ENCODE measurements around the gene GPC5. TPM values are rescaled to one million over a fixed set of nuclear protein-coding genes. Genes with fewer than 3 reads are reported as not detected.

The GPC5 gene
- total and polyA plus RNA-seq, 10 donors: 0.04 to 0.83 (median 0.26) TPM; not detected in 3

DNA sequence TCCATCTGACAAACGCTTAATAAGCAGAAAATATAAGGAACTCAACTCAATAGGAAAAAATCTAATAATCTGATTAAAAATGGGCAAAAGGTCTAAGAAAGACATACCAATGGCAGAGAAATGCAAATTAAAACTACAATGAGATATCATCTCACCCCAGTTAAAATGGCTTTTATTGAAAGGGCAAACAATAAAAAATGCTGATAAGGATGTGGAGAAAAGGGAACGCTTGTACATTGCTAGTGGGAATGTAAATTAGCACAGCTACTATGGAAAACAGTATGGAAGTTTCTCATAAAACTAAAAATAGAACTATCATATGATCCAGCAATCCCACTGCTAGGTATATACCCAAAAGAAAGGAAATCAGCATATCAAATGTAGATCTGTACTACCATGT is 1319.4 kb downstream of the GPC5 start:
- no peak for DNase-seq
- TF ChIP-seq POLR2A (IDR thresholded peaks at IDR 0.05) (no peak), POLR2AphosphoS5 (IDR thresholded peaks at IDR 0.05) (no peak)
- TF ChIP-seq, protein P1, sequence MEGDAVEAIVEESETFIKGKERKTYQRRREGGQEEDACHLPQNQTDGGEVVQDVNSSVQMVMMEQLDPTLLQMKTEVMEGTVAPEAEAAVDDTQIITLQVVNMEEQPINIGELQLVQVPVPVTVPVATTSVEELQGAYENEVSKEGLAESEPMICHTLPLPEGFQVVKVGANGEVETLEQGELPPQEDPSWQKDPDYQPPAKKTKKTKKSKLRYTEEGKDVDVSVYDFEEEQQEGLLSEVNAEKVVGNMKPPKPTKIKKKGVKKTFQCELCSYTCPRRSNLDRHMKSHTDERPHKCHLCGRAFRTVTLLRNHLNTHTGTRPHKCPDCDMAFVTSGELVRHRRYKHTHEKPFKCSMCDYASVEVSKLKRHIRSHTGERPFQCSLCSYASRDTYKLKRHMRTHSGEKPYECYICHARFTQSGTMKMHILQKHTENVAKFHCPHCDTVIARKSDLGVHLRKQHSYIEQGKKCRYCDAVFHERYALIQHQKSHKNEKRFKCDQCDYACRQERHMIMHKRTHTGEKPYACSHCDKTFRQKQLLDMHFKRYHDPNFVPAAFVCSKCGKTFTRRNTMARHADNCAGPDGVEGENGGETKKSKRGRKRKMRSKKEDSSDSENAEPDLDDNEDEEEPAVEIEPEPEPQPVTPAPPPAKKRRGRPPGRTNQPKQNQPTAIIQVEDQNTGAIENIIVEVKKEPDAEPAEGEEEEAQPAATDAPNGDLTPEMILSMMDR (IDR thresholded peaks at IDR 0.05 in 8 of 11, conservative IDR thresholded peaks at IDR 0.05 in 3 of 11): no peak
- intact Hi-C loops (cut with DNase I; ENCODE audit: low total_unique reads): no loop called here
- WGBS, 5 donors: 90 to 94% (median 93%) methylated on average over 2 of the region's 2 CpGs
- H3K36me3 ChIP-seq: no peaks in the 10 kb centered on the region
- H3K4me1 ChIP-seq: no peaks in the 10 kb centered on the region
- H3K4me3 ChIP-seq: no peak overlapping the region
- peaks cover 0 to 2% (median 0%) of the 10 kb centered on the region in 8 donors for H3K9me3 ChIP-seq
- no peak overlapping the region for H3K27ac ChIP-seq
- H3K27me3 ChIP-seq (replicated peaks in 1 of 7): no peaks in the 10 kb centered on the region

DNA sequence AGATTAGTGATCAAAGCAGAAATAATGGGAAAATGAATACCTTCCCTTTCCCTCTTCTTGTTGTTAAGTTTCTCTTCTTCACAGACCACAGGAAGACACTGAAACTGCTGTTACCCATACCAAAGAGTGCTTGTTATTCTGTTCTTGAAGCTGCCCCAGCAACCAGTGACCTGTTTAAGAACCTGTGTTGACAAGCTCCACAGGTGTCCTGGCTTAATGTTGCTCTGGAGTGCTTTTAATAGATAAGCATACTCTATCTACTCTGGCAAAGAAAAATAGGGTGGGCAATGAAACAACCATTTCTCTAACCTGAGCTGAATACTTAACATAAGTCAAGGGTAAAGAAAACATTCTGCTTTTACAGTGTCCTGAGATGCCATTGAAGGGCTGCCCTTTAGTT is 1321.4 kb downstream of the GPC5 start:
- no peak for DNase-seq
- Histone ChIP-seq H3K36me3 (no peaks in the 10 kb centered on the region), H3K27me3 (replicated peaks in 1 of 7) (no peaks in the 10 kb centered on the region), H3K4me3 (no peak overlapping the region), H3K4me1 (no peaks in the 10 kb centered on the region), H3K9me3 (peaks cover 0 to 4% (median 0%) of the 10 kb centered on the region in 8 donors), H3K27ac (no peak overlapping the region)
- intact Hi-C loops (cut with DNase I; ENCODE audit: low total_unique reads): no loop called here
- TF ChIP-seq POLR2AphosphoS5 (IDR thresholded peaks at IDR 0.05) (no peak), POLR2A (IDR thresholded peaks at IDR 0.05) (no peak)
- TF ChIP-seq, protein P1 (IDR thresholded peaks at IDR 0.05 in 8 of 11, conservative IDR thresholded peaks at IDR 0.05 in 3 of 11): no peak

DNA sequence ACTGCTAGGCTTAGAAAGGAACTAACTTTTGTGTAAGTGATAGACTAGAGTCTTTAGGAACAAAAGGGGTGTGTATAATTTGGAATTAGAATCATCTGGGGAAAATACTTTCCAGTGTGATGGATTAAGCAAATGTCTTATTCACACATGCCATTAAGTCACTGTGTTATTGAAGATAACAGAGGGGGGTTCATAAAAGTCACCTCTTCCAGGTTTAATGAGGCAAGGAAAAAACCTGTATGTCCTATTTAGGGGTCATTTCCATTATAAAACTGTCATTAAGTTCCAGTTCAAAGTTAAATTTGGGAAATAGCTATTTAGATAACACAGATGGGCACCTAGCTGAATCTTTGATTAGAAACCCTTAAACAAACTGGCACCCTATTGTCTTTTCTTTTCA is 1323.2 kb downstream of the GPC5 start:
- intact Hi-C loops (cut with DNase I; ENCODE audit: low total_unique reads): no loop called here
- Histone ChIP-seq H3K9me3 (peaks cover 0 to 6% (median 2%) of the 10 kb centered on the region in 8 donors), H3K27me3 (replicated peaks in 1 of 7) (no peaks in the 10 kb centered on the region), H3K4me1 (no peaks in the 10 kb centered on the region), H3K27ac (no peak overlapping the region), H3K4me3 (no peak overlapping the region), H3K36me3 (no peaks in the 10 kb centered on the region)
- TF ChIP-seq POLR2AphosphoS5 (IDR thresholded peaks at IDR 0.05) (no peak), POLR2A (IDR thresholded peaks at IDR 0.05) (no peak)
- TF ChIP-seq, protein P1 (IDR thresholded peaks at IDR 0.05 in 8 of 11, conservative IDR thresholded peaks at IDR 0.05 in 3 of 11): no peak
- DNase-seq: no peak

DNA sequence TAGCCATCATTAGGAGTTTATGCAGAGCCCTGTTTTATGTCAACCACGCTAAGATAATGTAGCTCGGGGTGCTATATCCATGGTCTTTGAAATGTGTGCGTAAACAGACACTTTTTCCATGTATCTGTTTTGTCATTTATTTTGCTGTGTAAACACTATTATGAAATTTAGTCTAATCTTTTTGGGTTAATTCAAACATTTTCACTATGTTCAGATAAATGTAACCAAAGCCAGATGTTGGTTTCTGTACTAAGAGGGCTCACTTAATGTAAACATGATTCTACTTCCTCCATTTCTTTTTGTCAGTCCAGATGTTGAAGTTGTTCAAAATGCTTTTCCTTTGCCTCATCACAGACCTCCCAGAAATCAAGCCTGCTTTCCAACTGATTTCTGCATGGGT is 1328.7 kb downstream of the GPC5 start:
- intact Hi-C loops (cut with DNase I; ENCODE audit: low total_unique reads): no loop called here
- no peak for DNase-seq
- H3K36me3 ChIP-seq: no peaks in the 10 kb centered on the region
- WGBS, 5 donors: 83 to 87% (median 85%) methylated on average over 3 of the region's 3 CpGs
- H3K4me3 ChIP-seq: no peak overlapping the region
- no peaks in the 10 kb centered on the region for H3K27me3 ChIP-seq (replicated peaks in 1 of 7)
- no peaks in the 10 kb centered on the region for H3K4me1 ChIP-seq
- peaks cover 0 to 6% (median 2%) of the 10 kb centered on the region in 8 donors for H3K9me3 ChIP-seq
- TF ChIP-seq POLR2AphosphoS5 (IDR thresholded peaks at IDR 0.05) (no peak), POLR2A (IDR thresholded peaks at IDR 0.05) (no peak)
- TF ChIP-seq, protein P1 (IDR thresholded peaks at IDR 0.05 in 8 of 11, conservative IDR thresholded peaks at IDR 0.05 in 3 of 11): no peak
- H3K27ac ChIP-seq: no peak overlapping the region

All from spleen (tissue), 11 donors.